NCI-H82 treated with DMSO at 0.1 percent for 48 hours (cell line): Measurements from ENCODE around the gene TAAR2.
A peak's percentile ranks its signal among the peaks of the same experiment; 100 is the strongest.
"Not testable (repeated sequence)": the region's sequence is repeated elsewhere in the genome, so short reads cannot be mapped to it uniquely, and the experiment has no call there.

Source experiments
- DNase-seq: peaks from one replicate; lab custom pipeline; 2025; ENCODE audit not compliant: unreplicated experiment; lab: John Stamatoyannopoulos, UW

The TAAR2 gene

GRCh38 chr6:132624175-132624574 lies at the start of gene TAAR2:
TSS of gene TAAR2 (minus strand) at chr6:132624275. CDS start at chr6:132624275, 0 bp downstream.
- DNase-seq = no peak

GRCh38 chr6:132673376-132674094 lies 49.5 kb upstream of the TAAR2 start:
- no peak for DNase-seq

- DNase-seq = no peak
Measured at GRCh38 chr6:132671295-132671694, 47.2 kb upstream of the TAAR2 start.

GRCh38 chr6:132669690-132670291 lies 45.7 kb upstream of the TAAR2 start:
- peak; percentile 3 for DNase-seq

- DNase-seq = no peak
Measured at GRCh38 chr6:132666118-132666517, 42.0 kb upstream of the TAAR2 start.

GRCh38 chr6:132664309-132665034 lies 40.4 kb upstream of the TAAR2 start:
- DNase-seq = no peak

- no peak for DNase-seq
Measured at GRCh38 chr6:132663661-132664060, 39.6 kb upstream of the TAAR2 start.

- no peak for DNase-seq
Measured at GRCh38 chr6:132661906-132662305, 37.8 kb upstream of the TAAR2 start.

- DNase-seq = no peak
Measured at GRCh38 chr6:132659082-132659481, 35.0 kb upstream of the TAAR2 start, which contains the start of gene TAAR1. TSS of gene TAAR1 (minus strand) at chr6:132659182. CDS start at chr6:132646003, 13,179 bp downstream.

- no peak for DNase-seq
Measured at GRCh38 chr6:132651062-132651461, 27.0 kb upstream of the TAAR2 start.

GRCh38 chr6:132650429-132650828 lies 26.4 kb upstream of the TAAR2 start:
- DNase-seq = no peak

- no peak for DNase-seq
Measured at GRCh38 chr6:132648828-132649227, 24.8 kb upstream of the TAAR2 start.

GRCh38 chr6:132648356-132648755 lies 24.3 kb upstream of the TAAR2 start:
- DNase-seq = no peak

GRCh38 chr6:132643547-132643946 lies 19.5 kb upstream of the TAAR2 start:
- DNase-seq = no peak

GRCh38 chr6:132637135-132637534 lies 13.1 kb upstream of the TAAR2 start:
- not testable (repeated sequence) for DNase-seq

GRCh38 chr6:132635906-132636305 lies 11.8 kb upstream of the TAAR2 start:
- not testable (repeated sequence) for DNase-seq

- not testable (repeated sequence) for DNase-seq
Measured at GRCh38 chr6:132635288-132635687, 11.2 kb upstream of the TAAR2 start.

- no peak for DNase-seq
Measured at GRCh38 chr6:132634796-132635195, 10.7 kb upstream of the TAAR2 start.

- no peak for DNase-seq
Measured at GRCh38 chr6:132633362-132633761, 9.3 kb upstream of the TAAR2 start.

GRCh38 chr6:132623106-132623845 lies 799 bp downstream of the TAAR2 start:
- no peak for DNase-seq

- no peak for DNase-seq
Measured at GRCh38 chr6:132616677-132617076, 7.4 kb downstream of the TAAR2 start.
